ENCODE results near the gene MAN1C1. TPM values are rescaled to one million over a fixed set of nuclear protein-coding genes. Genes with fewer than 3 reads are reported as not detected.

Gene MAN1C1
- polyA plus RNA-seq, 4 donors = 14.5 to 21.7 (median 18.5) TPM

DNA sequence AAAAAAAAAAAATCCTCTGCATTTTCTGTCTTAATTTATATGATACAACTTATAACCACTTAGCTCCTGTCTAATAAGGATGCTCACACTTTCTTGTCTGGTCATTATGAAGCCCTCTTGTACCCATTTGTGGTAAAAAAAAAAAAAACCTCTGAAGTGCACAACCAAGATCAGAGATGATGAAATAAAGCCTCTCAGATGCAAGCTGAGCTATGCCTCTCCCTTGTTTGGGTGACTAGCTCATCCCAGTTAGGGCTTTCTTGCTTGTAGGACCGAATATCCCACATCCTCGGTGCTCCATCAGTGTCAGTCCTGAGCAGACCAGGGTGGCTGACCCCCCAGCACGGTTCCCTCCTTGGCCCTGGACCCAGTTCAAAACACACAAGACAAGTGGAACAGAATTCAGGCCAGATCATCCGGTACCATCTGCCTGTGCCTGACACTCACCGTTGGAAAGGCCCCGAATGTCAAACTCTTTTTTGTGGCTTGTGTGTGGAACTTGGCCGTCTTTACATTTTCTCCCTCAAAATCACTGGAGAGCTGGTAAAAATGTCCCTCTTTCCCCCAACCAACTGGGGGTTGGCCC lies 177.1 kb downstream of the MAN1C1 start:
- no peak for DNase-seq (ENCODE audit: low read depth in 4 of 4, low spot score in 2 of 4)

DNA sequence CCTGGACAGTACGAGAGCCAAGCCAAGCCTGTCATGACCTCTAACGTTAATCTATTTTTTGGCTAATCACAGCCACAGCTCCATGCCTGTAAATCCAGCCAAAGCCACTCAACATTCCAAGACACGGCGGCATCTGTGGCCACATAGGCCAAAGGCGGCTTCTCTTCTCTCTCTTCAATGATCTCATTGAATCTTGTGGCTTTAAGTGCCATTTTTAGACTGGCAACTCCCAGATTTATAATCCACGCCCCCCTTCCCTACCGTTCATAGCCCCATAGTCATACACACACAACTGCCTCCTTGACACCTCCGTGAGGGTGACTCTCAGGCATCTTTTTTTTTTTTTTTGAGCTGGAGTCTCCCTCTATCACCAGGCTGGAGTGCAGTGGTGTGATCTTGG lies 177.7 kb downstream of the MAN1C1 start:
- DNase-seq (ENCODE audit: low read depth in 4 of 4, low spot score in 2 of 4) = no peak

DNA sequence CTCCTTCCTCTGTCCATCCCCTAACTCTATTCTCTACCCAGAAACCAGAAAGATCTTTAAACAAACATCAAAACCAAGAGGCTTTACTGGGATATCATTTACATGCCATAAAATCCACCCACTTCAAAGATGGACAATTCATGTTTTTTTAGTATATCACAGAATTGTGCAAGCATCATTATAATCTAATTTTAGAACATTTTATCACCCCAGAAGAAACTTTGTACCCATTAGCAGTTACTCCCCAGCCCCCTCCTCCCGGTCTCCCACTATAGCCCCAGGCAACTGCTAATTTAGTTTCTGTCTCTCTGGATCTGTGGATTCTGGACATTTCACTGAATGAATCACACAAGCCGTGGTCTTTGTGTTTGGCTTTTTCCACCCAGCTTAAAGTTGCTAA lies 178.6 kb downstream of the MAN1C1 start:
- no peak for DNase-seq (ENCODE audit: low read depth in 4 of 4, low spot score in 2 of 4)

DNA sequence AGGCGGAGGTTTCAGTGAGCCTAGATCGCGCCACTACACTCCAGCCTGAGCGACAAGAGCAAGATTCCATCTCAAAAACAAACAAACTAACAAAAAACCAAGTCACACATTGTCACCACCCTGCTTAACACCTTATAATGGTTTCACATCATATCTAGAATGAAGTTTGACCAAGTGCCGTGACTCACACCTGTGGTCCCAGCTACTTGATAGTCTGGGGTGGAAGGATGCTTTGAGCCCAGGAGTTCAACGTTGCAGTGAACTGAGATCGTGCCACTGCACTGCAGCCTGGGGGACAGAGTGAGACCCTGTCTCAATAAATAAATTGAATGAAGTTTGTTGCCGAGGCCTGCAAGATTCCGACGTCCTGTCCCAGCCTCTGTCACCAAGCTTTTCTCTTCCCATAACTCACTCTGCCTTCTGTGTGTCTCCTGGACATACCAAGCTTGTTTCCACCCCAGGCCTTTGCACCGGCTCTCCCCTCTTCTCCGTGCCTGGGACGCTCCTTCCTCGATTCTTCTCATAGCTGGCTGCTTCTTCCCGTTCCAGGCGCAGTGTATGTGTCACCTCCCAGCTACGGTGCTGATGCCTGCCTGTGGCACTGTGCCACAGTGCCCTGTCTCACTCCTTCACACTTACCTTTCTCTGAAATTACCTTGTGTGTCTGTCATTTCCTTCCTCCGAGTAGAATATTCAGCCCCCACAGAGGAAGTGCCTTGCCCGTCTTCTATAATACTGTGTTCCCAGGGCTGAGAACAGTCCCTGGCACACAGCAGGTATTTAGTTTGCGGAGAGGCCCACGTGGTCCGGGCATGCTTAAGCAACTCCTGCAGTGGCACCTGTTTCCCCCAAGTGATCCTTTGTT lies 179.6 kb downstream of the MAN1C1 start:
- no peak for DNase-seq (ENCODE audit: low read depth in 4 of 4, low spot score in 2 of 4)

DNA sequence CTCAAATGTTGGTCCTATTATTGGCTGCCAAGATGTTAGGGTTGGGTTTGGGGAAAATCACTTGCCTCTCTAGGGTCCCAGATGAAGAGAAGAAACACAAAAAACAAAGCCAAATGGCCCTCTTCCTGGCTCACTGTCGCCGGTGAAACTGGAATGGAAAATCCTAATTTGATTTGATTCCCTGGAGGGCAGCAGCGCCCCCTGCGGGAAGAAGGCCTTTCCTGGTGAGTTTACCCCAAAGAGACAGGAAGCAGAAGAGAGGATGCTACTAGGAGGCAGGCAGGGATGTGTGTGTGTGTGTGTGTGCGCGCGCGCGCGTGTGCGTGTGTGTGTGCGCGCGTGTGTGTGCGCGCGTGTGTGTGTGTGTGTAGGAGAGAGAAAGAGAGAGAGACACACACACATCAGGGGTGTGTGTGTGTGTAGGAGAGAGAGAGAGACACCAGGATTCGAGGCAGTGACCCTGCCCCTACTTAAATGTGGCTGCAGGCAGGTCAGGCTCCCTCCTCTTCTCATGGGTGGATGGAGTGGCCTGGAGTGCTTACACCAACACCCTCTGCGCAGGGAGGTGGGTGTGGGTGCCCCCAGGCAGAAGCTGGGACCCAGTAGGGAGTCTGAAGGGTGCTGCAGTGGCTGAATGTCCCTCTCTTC lies 180.3 kb downstream of the MAN1C1 start:
- DNase-seq (ENCODE audit: low read depth in 4 of 4, low spot score in 2 of 4) = peak in 1 of 4 donors; percentile 78

DNA sequence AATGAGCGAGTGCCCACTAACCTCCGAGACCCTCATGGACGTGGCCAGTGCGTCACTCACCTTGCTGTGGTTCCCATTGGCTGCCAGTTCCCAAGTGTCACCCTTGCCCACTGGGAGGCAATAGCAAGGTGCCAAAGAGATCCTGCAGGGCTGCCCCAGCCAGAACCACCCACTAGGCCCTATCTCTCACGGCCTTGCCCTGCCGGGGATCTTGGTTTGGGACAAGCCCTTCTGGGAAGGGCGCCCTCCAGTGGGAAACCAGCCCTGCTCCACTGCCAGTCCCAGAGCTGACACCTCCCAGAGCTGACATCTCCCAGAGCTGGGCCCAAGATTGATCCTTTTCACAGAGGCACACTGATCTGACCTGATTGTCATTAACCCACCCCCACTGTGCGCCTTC lies 181.3 kb downstream of the MAN1C1 start:
- DNase-seq (ENCODE audit: low read depth in 4 of 4, low spot score in 2 of 4) = no peak

DNA sequence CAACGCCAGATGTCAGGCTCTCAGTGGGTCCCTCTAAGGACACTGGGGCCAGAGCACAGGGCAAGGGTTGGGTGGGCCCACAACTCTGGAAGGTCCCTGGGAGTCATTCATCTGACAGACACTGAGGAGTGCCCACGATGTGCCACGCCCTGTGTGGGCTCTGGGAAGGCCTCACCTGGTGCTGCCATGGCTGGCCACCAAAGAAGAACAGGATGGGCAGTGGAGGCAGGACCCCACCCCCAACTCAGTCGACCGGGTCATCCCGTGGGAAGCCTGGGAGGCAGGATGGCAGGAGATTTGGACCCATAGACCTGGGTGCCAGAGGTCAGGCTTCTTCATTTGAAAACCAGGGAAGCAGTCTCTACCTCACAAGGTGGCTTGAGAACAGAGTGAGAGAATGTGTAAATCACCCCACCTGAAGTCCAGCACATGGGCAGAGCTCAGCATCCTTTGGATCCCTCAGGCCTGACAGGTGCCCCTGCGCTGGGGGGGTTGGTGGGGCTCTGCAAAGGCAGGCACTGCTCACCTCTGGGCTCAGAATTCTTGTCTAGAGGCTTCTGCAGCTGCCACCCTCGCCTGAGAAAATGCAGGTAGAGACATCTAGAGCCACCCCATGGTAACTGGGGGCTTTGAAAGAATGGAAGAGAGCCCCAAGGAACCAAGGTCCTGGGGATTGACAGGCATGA lies 182.2 kb downstream of the MAN1C1 start:
- no peak for DNase-seq (ENCODE audit: low read depth in 4 of 4, low spot score in 2 of 4)

DNA sequence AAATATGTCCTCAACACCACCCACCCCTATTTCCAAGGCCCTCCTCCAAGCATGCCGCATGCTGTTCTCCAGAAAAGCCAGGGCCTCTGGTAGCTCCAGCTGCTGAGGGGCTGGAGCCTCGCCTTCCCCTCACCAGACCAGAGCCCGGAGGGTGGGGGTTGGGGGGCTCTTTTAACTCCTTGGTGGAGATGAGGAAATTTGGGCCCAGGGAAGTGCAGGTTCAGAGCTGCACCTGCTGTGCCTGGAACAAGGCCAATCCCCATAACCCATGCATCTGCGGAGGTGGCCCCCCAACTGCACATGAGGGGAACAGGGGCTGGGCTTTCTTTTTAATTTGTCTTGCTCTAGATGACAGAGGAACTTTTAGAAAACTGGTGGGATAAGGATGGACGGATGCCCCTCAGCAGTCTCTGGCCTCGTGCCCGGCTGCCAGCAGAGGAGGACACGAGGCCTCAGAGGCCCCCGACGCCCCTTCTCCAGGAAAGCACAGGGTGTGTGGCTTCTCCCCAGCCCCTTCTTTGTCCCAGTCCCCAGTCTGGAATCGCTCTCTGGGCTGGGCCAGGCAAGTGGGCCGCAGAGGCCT lies 182.9 kb downstream of the MAN1C1 start:
- no peak for DNase-seq (ENCODE audit: low read depth in 4 of 4, low spot score in 2 of 4)

DNA sequence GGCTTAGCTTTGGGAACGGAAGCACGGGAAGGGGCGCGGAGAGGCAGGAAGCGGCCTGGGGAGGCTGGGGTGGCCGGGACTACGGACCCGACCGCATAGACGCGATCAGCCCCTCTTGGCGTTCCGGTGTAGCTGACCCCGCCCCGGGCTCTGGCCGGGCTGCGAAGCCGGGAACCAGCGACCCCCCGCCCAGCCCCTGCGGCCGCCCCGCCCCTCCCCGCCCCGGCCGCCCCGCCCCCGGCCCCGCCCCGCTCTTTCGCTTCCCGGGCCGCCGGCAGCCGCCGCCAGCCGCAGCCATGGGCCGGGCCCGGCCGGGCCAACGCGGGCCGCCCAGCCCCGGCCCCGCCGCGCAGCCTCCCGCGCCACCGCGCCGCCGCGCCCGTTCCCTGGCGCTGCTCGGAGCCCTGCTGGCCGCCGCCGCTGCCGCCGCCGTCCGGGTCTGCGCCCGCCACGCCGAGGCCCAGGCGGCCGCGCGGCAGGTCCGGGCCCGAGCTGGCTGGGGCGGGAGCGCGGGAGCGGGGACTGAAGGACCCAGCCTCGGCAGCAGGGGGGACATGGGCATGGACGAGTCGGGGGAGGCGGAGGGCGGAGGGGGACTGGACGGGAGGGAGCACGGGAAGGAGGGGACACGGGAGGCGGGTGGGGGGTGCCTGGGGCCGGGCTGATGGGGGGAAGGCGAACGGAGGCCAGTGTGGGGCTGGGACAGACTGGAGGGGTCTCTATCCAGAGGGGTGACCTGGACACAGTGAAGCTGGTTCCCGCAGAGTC lies 183.5 kb downstream of the MAN1C1 start, which contains the start of gene SELENON:
Gene SELENON, plus strand, starts transcription at position 259 of the 768 bp plus-strand sequence. Its CDS starts 38 bp downstream, at position 297.
- DNase-seq (ENCODE audit: low read depth in 4 of 4, low spot score in 2 of 4) = peak in 1 of 4 donors; percentile 43

DNA sequence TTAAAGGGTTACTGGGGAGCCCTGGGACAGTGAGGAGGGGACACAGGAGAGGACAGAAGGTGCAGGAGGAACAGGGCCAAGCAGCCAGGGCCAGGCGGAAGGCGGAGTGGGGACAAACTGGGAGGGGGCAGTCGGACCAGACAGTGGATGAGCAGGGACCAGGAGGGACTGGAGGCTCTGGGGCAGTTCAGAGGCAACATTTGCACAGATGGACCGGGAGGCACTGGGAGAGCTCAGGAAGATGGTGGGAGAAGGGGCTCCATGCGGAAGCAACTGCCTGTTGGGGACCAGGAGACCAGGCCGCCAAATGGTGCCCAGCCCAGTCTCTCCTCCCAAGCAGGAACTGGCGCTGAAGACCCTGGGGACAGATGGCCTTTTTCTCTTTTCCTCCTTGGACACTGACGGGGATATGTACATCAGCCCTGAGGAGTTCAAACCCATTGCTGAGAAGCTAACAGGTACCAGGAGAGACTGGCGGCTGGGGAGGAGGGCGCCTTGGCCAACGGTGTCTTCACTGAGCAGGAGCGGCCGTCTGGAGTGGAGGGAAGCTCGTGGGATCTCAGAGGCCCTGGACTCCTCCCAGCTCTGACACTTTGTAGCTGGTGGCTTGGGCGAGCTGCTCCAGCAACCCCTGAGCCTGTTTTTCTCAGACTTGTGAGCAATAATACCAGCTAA lies 184.2 kb downstream of the MAN1C1 start:
- DNase-seq (ENCODE audit: low read depth in 4 of 4, low spot score in 2 of 4) = no peak

DNA sequence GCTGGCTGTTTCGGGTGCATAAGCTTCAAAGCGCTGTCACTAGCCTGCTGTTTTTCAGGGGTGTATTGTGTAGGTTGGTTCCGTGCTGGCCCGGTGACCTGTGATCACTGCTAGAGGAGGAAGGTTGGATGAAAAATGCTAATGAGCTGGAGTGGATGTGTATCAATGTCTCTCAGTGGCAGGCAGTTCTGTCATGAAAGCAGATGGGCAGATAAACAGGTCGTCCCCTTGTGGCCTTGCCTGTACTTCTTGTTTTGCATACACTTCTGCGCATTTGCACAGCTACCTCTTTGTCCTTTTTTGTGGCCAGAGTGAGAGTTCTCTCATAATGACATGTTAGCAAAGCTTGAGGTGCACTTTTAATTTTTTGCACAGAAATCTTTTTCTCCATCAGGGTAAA lies 186.3 kb downstream of the MAN1C1 start:
- no peak for DNase-seq (ENCODE audit: low read depth in 4 of 4, low spot score in 2 of 4)

DNA sequence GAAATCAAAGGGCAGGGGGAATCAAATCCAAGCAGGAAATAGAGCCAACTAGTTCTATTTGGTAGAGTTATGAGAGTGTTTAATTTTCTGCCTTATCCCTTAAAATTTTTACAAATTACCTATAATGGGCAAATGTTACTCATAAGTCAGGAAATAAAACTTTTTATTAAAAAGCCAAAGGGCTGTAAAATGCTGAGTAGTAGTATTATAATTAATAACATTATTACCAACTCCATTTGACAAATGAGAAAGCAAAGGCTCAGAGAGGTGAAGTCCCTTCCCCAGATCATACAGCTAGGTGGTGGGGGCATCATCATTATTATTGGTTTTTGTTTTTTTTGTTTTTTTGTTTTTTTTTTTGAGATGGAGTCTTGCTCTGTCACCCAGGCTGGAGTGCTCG lies 186.8 kb downstream of the MAN1C1 start:
- DNase-seq (ENCODE audit: low read depth in 4 of 4, low spot score in 2 of 4) = no peak

DNA sequence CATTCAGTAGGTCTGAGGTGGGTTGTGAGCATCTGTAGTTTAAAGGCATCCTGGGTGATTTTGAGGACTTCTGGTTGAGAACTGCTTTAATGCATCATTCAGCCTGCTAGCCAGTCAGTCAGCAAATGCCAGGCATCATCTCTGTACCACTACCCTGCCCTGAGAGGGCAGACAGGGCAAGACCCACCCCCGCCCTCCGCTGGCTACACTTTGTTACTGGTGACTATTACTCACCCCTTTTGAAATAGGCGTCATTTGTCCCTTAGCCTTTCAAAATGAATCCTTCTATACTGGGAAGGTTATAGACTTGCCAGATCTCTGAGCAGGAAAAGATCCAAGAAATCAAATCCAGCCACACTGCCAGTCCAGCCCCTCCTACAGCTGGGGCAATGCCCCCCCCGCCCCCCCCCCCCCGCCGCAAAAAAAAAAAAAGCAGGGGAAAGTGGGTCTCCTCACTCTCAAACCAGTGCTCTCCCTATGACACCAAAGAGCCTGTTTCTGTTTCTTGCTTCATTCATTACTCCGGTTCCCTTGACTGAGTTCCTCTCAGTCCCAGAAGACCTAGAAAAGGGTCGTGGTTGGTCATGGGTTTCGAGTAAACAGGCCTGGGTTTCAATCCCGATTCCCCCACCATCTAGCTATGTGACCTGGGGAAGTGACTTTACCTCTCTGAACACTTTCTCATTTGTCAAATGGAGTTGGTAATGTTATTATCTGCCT lies 187.8 kb downstream of the MAN1C1 start:
- DNase-seq (ENCODE audit: low read depth in 4 of 4, low spot score in 2 of 4) = no peak

DNA sequence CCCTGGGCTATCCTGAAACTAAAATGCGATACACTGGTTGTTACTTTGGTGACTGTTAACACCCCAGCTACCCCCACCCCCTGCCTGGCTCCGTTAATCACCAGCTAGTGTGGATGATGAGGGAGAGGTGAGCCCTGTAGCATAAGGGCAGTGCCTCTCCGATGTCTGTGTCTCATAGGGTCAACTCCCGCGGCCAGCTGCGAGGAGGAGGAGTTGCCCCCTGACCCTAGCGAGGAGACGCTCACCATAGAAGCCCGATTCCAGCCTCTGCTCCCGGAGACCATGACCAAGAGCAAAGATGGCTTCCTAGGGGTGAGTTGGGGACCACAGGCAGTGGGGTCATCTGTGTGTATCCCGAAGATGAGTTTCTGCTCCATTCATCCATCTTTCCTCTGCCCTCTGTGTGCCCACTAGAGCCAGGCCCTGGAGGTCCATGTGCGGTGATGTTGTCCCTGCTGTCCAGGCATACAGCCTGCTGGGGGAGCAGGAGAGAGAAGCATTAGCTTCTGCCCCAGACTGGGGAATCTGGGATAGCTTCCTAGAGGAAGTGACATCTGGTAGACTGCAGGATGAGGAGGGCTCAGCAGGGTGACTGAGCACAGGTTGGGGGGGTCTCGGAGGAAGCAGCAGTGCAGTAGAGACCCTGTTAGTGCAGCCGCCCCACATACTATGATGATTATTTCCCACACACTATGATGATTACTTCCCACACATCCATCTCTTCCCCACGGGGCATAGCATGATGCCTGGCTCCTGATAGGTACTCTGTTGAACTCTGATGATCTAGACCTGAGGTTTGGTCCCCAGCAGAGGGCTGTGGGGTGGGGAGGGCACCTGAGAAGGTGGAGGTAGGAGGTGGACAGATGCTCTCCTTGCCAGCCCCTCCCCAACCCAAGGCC lies 188.6 kb downstream of the MAN1C1 start:
- DNase-seq (ENCODE audit: low read depth in 4 of 4, low spot score in 2 of 4) = no peak

DNA sequence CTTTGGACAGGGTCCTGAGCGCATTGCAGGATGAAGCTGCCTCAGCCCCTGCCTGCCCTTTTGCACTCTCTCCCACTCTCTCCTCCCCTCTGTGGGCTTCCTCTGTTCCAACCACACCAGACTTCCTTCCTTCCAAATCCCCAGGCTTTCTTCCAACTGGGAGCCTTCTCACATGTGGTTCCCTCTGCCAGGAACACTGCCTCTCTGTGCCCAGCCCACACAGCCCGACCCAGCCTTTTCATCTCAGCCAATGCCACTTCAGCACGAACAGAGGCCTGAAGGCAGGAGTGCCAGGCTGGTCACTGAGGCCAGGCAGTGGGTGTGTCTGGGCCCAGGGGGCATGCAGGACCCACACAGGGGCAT lies 189.3 kb downstream of the MAN1C1 start:
- no peak for DNase-seq (ENCODE audit: low read depth in 4 of 4, low spot score in 2 of 4)

DNA sequence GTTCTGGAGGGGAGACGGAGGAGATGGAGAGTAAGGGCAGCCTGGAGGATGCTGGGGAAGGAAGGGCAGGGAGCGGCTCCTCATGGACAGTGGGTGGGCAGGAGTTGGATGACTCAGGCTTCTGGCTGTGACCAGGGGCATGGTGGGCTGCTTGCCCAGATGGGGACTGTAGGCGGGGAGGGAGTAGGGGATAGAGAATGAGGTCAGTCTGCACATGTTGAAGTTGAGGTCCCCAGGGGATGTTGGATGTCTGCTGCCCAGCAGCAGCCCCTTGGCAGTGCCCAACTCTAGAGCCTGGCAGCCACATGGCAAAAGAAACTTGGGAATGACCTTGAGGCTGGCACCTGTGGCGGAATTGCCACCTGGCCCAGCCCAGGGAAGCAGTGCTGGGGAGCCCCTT lies 189.8 kb downstream of the MAN1C1 start:
- DNase-seq (ENCODE audit: low read depth in 4 of 4, low spot score in 2 of 4) = no peak

DNA sequence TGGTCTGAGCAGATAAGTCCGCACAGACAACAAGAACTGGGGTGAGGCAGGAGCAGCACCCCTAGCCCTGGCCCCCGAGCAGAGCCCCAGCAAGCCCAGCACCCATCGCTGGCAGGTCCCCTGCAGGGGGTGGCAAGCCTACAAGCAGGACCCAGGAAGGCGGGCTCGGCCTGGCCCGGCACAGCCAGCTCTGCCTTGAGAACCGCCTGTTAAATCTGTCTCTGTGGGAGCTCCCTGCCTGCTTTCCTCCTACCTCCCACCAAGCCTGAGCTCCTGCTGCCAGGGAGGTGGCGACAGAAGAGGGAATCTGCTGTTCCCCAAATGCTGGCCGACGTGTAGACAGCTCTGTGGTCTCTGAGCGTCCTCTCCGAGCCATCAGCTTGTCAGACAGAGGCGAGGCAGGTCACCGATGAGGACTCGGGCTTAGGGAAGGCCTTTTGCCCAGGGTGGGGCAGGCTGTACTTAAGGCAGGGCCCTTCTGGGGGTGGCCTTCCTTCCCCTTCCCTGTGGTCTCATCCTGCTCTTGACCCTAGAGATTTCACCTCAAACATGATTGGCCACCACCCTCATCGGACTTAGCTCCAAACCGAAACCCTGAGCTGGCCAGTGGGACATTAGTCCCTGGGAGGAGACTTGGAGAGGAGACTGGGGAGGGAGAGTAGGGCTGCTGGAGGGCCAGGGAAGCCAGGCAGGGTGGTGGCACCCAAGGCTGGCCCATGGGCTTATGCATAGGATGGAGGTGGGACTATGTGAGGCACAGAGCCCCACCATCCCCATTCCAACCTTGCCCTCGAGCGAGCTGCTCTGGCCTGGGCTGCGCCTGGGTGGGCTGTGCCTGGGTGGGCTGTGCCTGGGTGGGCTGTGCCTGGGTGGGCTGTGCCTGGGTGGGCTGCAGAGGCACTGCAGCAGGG lies 191.1 kb downstream of the MAN1C1 start:
- DNase-seq (ENCODE audit: low read depth in 4 of 4, low spot score in 2 of 4) = no peak

Measured in left renal cortex interstitium (tissue), 4 donors.